ENCODE data around the gene CMKLR1.

Gene CMKLR1

GRCh38 chr12:108301346-108301745 is 37.8 kb downstream of the CMKLR1 start:
- Histone ChIP-seq H3F3A (ENCODE audit: insufficient read depth, low read length) (no peaks in the 10 kb centered on the region), H3K9me3 (ENCODE audit: low read length) (no peaks in the 10 kb centered on the region), H3K4me2 (ENCODE audit: low read length) (no peak overlapping the region), H3K27me3 (ENCODE audit: insufficient read depth, low read length) (no peaks in the 10 kb centered on the region), H3K79me2 (ENCODE audit: insufficient read depth, low read length) (no peaks in the 10 kb centered on the region), H3K27ac (ENCODE audit: low read depth, low read length, poor library complexity, severe bottlenecking) (no peak overlapping the region), H2AFZ (ENCODE audit: low read length) (no peak overlapping the region), H3K4me3 (ENCODE audit: low read depth, low read length, poor library complexity, severe bottlenecking) (no peak overlapping the region), H4K20me1 (ENCODE audit: insufficient read depth, low read length) (no peaks in the 10 kb centered on the region), H3K36me3 (ENCODE audit: insufficient read depth, low read length) (no peaks in the 10 kb centered on the region), H3K9me2 (ENCODE audit: low read depth, low read length) (no peaks in the 10 kb centered on the region), H3K9ac (ENCODE audit: low read length) (no peak overlapping the region), H3K4me1 (ENCODE audit: insufficient read depth, low read length, severe bottlenecking) (no peaks in the 10 kb centered on the region)
- no peak for TF ChIP-seq EZH2 (IDR thresholded peaks at IDR 0.05; ENCODE audit: borderline replicate concordance, low read length)
- TF ChIP-seq, protein P1, sequence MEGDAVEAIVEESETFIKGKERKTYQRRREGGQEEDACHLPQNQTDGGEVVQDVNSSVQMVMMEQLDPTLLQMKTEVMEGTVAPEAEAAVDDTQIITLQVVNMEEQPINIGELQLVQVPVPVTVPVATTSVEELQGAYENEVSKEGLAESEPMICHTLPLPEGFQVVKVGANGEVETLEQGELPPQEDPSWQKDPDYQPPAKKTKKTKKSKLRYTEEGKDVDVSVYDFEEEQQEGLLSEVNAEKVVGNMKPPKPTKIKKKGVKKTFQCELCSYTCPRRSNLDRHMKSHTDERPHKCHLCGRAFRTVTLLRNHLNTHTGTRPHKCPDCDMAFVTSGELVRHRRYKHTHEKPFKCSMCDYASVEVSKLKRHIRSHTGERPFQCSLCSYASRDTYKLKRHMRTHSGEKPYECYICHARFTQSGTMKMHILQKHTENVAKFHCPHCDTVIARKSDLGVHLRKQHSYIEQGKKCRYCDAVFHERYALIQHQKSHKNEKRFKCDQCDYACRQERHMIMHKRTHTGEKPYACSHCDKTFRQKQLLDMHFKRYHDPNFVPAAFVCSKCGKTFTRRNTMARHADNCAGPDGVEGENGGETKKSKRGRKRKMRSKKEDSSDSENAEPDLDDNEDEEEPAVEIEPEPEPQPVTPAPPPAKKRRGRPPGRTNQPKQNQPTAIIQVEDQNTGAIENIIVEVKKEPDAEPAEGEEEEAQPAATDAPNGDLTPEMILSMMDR (IDR thresholded peaks at IDR 0.05; ENCODE audit: low read length): no peak

DNA sequence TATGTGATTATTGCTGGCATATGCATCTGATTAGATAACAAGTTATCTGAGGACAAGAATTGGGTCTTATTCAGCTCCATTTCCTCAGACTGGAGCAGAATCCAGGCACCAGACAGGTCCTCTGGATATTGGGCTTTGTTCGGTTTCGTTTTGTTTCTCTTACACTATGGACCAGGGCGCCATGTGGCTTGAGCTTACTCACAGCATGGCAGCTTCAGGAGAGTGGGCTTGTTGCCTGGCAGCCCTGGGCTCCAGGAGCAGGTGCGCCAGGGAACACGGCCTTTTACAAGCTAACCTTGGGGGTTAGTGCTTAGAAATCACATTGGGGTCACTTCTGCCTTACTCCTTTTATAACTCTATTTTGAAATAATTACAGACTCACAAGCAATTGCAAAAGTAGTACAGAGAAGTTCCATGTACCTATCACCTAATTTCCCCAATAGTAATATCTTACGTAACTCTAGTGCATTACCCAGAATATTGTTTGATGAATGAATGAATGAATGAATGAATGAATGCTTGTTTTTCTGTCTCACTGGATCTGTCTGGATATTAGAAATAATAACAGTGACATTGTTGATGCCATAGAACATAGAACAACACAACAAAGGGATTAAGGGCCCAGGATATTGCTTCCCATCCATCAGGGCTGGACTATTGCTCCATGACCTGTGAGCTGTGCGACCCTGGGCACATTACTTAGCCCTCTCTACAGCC is 39.0 kb downstream of the CMKLR1 start:
- Histone ChIP-seq H3K9me2 (ENCODE audit: low read depth, low read length) (no peaks in the 10 kb centered on the region), H4K20me1 (ENCODE audit: insufficient read depth, low read length) (no peaks in the 10 kb centered on the region), H3K9ac (ENCODE audit: low read length) (no peak overlapping the region), H3K4me3 (ENCODE audit: low read depth, low read length, poor library complexity, severe bottlenecking) (no peak overlapping the region), H2AFZ (ENCODE audit: low read length) (no peak overlapping the region), H3K27ac (ENCODE audit: low read depth, low read length, poor library complexity, severe bottlenecking) (no peak overlapping the region), H3K9me3 (ENCODE audit: low read length) (no peaks in the 10 kb centered on the region), H3K4me1 (ENCODE audit: insufficient read depth, low read length, severe bottlenecking) (no peaks in the 10 kb centered on the region), H3K4me2 (ENCODE audit: low read length) (no peak overlapping the region), H3K27me3 (ENCODE audit: insufficient read depth, low read length) (no peaks in the 10 kb centered on the region), H3K36me3 (ENCODE audit: insufficient read depth, low read length) (no peaks in the 10 kb centered on the region), H3F3A (ENCODE audit: insufficient read depth, low read length) (no peaks in the 10 kb centered on the region), H3K79me2 (ENCODE audit: insufficient read depth, low read length) (no peaks in the 10 kb centered on the region)
- no peak for TF ChIP-seq EZH2 (IDR thresholded peaks at IDR 0.05; ENCODE audit: borderline replicate concordance, low read length)

DNA sequence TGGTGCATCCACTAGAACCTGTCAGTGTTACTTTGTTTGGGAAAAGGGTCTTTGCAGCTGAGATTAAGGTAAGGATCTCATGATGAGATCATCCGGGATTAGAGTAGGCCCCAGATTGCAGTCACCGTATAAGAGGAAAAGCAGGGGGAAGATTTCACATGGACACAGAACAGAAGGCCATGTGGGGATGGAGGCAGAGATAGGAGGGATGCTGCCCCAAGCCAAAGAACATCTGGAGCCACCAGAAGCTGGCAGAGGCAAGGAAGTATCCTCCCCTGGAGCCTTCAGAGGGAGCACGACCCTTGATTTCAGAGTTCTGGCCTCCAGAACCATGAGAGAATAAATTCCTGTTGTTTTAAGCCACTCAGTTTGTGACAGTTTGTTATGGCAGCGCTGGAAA is 39.6 kb downstream of the CMKLR1 start:
- Histone ChIP-seq H3K9me2 (ENCODE audit: low read depth, low read length) (no peaks in the 10 kb centered on the region), H3K36me3 (ENCODE audit: insufficient read depth, low read length) (no peaks in the 10 kb centered on the region), H3K9me3 (ENCODE audit: low read length) (no peaks in the 10 kb centered on the region), H4K20me1 (ENCODE audit: insufficient read depth, low read length) (no peaks in the 10 kb centered on the region), H3F3A (ENCODE audit: insufficient read depth, low read length) (no peaks in the 10 kb centered on the region), H3K9ac (ENCODE audit: low read length) (no peak overlapping the region), H3K79me2 (ENCODE audit: insufficient read depth, low read length) (no peaks in the 10 kb centered on the region), H2AFZ (ENCODE audit: low read length) (no peak overlapping the region), H3K27me3 (ENCODE audit: insufficient read depth, low read length) (no peaks in the 10 kb centered on the region), H3K27ac (ENCODE audit: low read depth, low read length, poor library complexity, severe bottlenecking) (no peak overlapping the region), H3K4me2 (ENCODE audit: low read length) (no peak overlapping the region), H3K4me3 (ENCODE audit: low read depth, low read length, poor library complexity, severe bottlenecking) (no peak overlapping the region), H3K4me1 (ENCODE audit: insufficient read depth, low read length, severe bottlenecking) (no peaks in the 10 kb centered on the region)
- TF ChIP-seq, protein P1 (IDR thresholded peaks at IDR 0.05; ENCODE audit: low read length): no peak
- TF ChIP-seq EZH2 (IDR thresholded peaks at IDR 0.05; ENCODE audit: borderline replicate concordance, low read length): no peak

GRCh38 chr12:108298761-108299275 is 40.3 kb downstream of the CMKLR1 start:
- H3K27ac ChIP-seq (ENCODE audit: low read depth, low read length, poor library complexity, severe bottlenecking): no peak overlapping the region

More at GRCh38 chr12:108298761-108299275, 40.3 kb downstream of the CMKLR1 start:
- TF ChIP-seq, protein P1 (IDR thresholded peaks at IDR 0.05; ENCODE audit: low read length): no peak
- TF ChIP-seq EZH2 (IDR thresholded peaks at IDR 0.05; ENCODE audit: borderline replicate concordance, low read length): no peak
- Histone ChIP-seq H4K20me1 (ENCODE audit: insufficient read depth, low read length) (no peaks in the 10 kb centered on the region), H3K4me1 (ENCODE audit: insufficient read depth, low read length, severe bottlenecking) (no peaks in the 10 kb centered on the region), H3K36me3 (ENCODE audit: insufficient read depth, low read length) (no peaks in the 10 kb centered on the region), H3F3A (ENCODE audit: insufficient read depth, low read length) (no peaks in the 10 kb centered on the region), H3K4me3 (ENCODE audit: low read depth, low read length, poor library complexity, severe bottlenecking) (no peak overlapping the region), H2AFZ (ENCODE audit: low read length) (no peak overlapping the region), H3K79me2 (ENCODE audit: insufficient read depth, low read length) (no peaks in the 10 kb centered on the region), H3K4me2 (ENCODE audit: low read length) (no peak overlapping the region), H3K9me2 (ENCODE audit: low read depth, low read length) (no peaks in the 10 kb centered on the region), H3K27me3 (ENCODE audit: insufficient read depth, low read length) (no peaks in the 10 kb centered on the region), H3K9ac (ENCODE audit: low read length) (no peak overlapping the region), H3K9me3 (ENCODE audit: low read length) (no peaks in the 10 kb centered on the region)
